HG03354 (cell line): Measurements from ENCODE around the gene NR1D2.

ENCODE experiments used
- ATAC-seq: cut with Tn5 transposase; IDR thresholded peaks from one replicate; pipeline ENCODE4 v1.9.1; 2021; ENCODE audit warnings: mild to moderate bottlenecking; ENCODE audit not compliant: unreplicated experiment, poor library complexity, severe bottlenecking

Gene NR1D2

GRCh38 chr3:23926736-23927135 is 18.4 kb upstream of the NR1D2 start:
- ATAC-seq: no peak

DNA sequence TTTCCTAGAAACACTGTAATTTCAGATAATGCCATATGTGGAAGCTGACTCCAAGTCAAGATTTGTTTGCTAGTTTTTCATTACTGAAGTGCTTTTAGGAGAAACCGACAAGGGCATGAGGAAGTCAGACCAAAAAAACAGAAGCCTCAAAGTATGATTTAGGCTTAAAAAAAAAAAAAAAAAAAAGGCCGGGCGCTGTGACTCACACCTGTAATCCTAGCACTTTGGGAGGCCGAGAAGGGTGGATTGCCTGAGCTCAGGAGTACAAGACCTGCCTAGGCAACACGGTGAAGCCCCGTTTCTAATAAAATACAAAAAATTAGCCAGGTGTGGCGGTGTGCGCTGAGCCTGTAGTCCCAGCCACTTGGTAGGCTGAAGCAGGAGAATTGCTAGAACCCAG is 16.6 kb upstream of the NR1D2 start:
- ATAC-seq: no peak

DNA sequence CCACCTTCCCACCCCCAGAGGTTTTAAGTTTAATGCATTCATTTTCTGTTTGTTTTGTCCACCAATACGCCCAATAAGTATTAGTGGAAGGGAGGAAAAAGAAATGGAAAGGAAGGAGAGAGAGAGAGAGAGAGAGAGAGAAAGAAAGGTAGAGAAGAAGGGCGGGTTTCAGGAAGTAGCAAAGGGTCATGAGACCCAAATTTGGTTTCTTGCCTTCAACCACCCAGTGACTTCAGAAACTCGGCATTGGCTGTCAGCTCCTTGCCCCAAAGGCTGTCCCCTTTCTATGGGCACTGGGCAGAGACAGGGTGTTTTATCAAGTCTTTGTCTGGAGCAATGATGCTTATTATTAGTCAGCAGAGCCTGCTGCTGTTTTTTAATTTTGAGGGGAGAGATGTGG is 13.5 kb upstream of the NR1D2 start:
- ATAC-seq: no peak

DNA sequence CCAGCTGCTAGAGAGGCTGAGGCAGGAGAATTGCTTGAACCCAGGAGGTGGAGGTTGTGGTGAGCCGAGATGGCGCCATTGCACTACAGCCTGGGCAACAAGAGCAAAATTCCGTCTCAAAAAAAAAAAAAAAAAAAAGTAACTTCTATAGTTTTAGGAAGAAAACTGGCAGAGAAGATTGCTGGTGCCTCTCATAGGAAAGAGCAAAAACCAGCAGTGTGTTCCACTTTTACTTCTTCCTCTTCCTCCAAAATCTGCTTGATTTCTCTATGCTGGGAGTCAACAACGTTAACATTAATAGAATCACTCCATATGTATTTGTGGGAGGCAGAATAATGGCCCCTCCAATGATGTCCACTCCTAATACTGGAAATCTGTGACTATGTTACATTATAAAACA is 12.5 kb upstream of the NR1D2 start:
- ATAC-seq: no peak

DNA sequence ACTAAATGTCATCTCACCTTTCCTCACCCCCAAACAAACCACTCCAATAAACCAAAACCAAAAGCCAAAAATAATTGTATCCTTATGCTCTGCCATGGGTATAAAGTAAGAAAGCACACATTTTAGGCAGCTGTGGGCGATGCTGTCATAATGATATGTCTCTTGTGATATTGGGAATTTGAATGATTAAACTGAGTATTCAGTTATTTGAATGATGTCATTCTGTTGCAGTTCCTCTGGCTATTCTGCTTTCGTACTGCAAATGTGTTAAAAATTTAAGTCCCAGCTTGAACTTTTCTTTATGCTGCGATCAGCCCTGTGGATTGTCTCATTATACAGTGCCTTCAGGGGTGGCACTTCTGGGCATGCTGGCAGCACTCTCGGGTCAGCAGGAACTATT is 10.8 kb upstream of the NR1D2 start:
- no peak for ATAC-seq

- ATAC-seq: no peak
Measured at GRCh38 chr3:23937296-23937695, 7.8 kb upstream of the NR1D2 start.

GRCh38 chr3:23938688-23939087 is 6.4 kb upstream of the NR1D2 start:
- ATAC-seq: no peak

DNA sequence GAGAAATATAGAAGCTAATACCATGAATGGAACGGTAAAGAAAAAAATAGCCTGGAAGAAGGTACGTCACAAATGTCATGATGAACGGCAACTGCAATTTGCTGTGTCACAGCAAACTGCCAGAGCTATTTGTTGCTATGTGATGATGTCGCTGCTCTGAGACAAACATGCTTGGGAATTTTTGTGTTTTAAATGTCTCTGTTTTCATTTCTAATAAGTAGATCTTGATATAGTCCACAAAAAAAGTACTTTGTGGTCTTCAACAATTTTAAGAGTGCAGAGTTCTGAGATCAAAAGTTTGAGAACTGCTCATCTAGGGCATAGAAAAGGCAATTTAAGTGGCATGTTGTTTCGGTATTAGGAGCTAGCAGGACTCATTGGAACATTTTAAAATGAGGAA is 4.3 kb upstream of the NR1D2 start:
- no peak for ATAC-seq

DNA sequence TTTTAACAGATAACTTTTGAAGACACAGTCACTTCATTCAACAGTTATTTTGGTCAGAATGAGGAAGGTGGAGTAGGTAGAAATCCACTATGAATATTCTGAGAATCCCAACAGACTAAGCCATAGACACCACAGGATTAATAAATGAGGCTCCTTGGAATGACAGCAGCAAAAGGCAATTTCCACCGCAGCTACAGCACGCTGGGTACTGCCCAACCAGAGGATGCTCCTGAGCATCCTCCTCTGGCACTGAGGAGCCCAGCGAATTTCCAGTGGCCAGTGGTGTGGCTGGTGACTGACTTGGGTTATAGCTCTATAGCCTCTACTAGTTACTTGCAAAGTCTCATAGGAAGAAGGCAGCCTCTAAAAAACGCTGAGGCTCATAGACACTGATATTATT is 3.6 kb upstream of the NR1D2 start:
- no peak for ATAC-seq

- no peak for ATAC-seq
Measured at GRCh38 chr3:23942546-23942945, 2.5 kb upstream of the NR1D2 start.

GRCh38 chr3:23944007-23944783 is 891 bp upstream of the NR1D2 start:
- no peak for ATAC-seq

- ATAC-seq: no peak
Measured at GRCh38 chr3:23945663-23945912, 502 bp downstream of the NR1D2 start.

- ATAC-seq: peak; percentile 77
Measured at GRCh38 chr3:23945913-23946687, 1.0 kb downstream of the NR1D2 start.

GRCh38 chr3:23948761-23949160 is 3.7 kb downstream of the NR1D2 start:
- no peak for ATAC-seq

GRCh38 chr3:23949784-23950183 is 4.7 kb downstream of the NR1D2 start:
- ATAC-seq: no peak

- peak; percentile 40 for ATAC-seq
Measured at GRCh38 chr3:23950293-23950692, 5.2 kb downstream of the NR1D2 start.

DNA sequence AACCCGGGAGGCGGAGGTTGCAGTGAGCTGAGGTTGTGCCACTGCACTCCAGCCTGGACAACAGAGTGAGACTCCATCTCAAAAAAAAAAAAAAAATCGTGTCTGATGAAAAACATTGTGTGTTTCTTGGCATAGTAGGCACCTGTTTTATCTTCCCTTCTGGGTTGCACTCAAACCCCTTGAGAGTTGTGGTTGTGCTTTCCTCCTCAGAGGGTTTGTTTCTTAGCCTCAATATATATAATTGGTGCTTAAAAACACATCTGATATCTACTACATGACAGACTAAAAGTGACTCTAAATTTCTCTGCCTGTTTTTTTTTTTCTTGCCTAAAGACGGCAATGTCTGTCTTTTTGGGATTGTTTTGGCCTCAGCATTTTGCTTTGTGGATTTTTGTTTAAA is 7.6 kb downstream of the NR1D2 start:
- peak; percentile 59 for ATAC-seq

GRCh38 chr3:23953523-23953922 is 8.4 kb downstream of the NR1D2 start:
- no peak for ATAC-seq

- ATAC-seq: no peak
Measured at GRCh38 chr3:23954144-23954543, 9.1 kb downstream of the NR1D2 start.

GRCh38 chr3:23956701-23957100 is 11.6 kb downstream of the NR1D2 start:
- ATAC-seq: no peak

DNA sequence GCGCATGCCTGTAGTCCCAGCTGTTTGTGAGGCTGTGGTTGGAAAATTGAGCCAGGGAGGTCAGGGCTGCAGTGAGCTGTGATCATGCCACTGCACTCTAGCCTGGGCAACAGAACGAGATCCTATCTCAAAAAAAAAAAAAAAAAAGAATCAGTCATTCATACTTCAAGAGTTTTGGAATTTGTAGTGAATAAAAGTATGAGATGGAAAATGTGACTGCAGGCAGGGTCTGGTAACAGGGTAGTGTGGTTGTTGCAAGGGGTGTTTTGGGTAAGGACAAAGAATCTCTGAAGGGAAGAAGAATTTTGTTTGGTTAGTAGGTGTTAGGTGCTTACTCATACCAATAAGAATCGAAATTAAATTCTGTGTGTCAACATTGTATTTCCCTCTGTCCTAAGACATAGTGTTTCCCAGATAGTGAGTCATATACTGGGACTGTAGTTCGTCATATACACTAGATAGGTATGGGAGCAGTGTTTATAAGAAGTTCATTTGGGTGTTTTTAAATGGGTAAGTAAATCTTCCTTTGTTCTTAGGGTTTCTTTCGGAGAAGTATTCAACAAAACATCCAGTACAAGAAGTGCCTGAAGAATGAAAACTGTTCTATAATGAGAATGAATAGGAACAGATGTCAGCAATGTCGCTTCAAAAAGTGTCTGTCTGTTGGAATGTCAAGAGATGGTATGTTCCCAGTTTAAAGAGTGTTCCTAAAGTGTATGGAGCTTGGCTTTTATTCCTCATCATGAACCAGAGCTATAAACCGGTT is 14.2 kb downstream of the NR1D2 start:
- no peak for ATAC-seq
